ENCODE measurements around the gene TERT.
"Not testable (repeated sequence)": the region's sequence is repeated elsewhere in the genome, so short reads cannot be mapped to it uniquely, and the experiment has no call there.

DNA sequence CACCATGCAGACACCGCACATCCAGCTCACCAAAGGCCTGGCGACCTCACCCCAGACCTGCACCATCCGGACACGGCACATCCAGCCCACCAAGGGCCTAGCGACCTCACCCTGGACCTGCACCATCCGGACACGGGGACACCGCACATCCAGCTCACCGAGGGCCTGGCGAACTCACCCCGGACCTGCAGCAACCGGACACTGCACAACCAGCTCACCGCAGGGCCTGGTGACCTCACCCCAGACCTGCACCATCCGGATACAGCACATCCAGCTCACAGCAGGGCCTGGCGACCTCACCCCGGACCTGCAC, 11.2 kb downstream of the TERT start:
- TF ChIP-seq, protein P1, sequence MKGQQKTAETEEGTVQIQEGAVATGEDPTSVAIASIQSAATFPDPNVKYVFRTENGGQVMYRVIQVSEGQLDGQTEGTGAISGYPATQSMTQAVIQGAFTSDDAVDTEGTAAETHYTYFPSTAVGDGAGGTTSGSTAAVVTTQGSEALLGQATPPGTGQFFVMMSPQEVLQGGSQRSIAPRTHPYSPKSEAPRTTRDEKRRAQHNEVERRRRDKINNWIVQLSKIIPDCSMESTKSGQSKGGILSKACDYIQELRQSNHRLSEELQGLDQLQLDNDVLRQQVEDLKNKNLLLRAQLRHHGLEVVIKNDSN (IDR thresholded peaks at IDR 0.05; ENCODE audit: borderline replicate concordance, extremely low read length, insufficient read depth, low read depth, low read length): not testable (repeated sequence)
- not testable (repeated sequence) for TF ChIP-seq SUPT20H (IDR thresholded peaks at IDR 0.05; ENCODE audit: borderline replicate concordance, control insufficient read depth, low read depth, low read length); ESRRA (IDR thresholded peaks at IDR 0.05; ENCODE audit: low read length)
